K562 (cell line): ENCODE data around the gene ADK. TPM values are rescaled to one million over a fixed set of nuclear protein-coding genes. Genes with fewer than 3 reads are reported as not detected.

Experiments
- ATAC-seq: fragments of 200-7000 bp; cut with Tn5 transposase; 3 replicates; pipeline ENCODE4 v1.9.1; 2020; ENCODE audit warnings: moderate library complexity
- Bru-seq: library from RNA; stranded (reverse); fragments of 400-500 nt; gene quantifications from one replicate; lab custom pipeline; 2021; lab: Mats Ljungman, UMichigan
- BruChase-seq, 2 experiments: library from RNA; stranded (reverse); fragments of 400-500 nt; gene quantifications; one replicate each; lab custom pipeline; 2021; lab: Mats Ljungman, UMichigan
- BruUV-seq: library from RNA; stranded (reverse); fragments of 400-500 nt; replicated peaks from 2 replicates; lab custom pipeline; 2021; lab: Mats Ljungman, UMichigan
- CTCF ChIA-PET: fragments of 300-600 bp; formaldehyde crosslinking; extraction: SDS; loops from one replicate; lab custom pipeline; 2021; ENCODE audit warnings: low intra/inter-chr PET ratio; lab: Yijun Ruan, JAX
- POLR2A ChIA-PET: fragments of 300-600, 350-650 bp; sonication (Branson Sonifier 250); formaldehyde crosslinking; extraction: SDS; loops from one replicate; lab custom pipeline; 2021; ENCODE audit warnings: antibody characterized with exemption, inconsistent platforms; lab: Yijun Ruan, JAX
- DNase-seq, 4 experiments: peaks; one replicate each; pipeline versions ENCODE4 v3.0.0 to v3.0.0-alpha.2; 2011 to 2018; ENCODE audit warnings: low spot score in 3 of 4, mixed read lengths in 3 of 4; ENCODE audit errors: extremely low read depth in 1 of 4
- FAIRE-seq: peaks from 2 replicates; lab custom pipeline; 2011; peaks lifted over from hg19 to GRCh38; lab: Jason Lieb, UNC
- H2AFZ ChIP-seq: 2 replicates; pipeline ENCODE4 v1.6.0; 2011; ENCODE audit warnings: low read depth, low read length, control low read depth, inconsistent platforms
- H3K27ac ChIP-seq: fragments of 200-600 bp; 3 replicates; pipeline ENCODE4 v1.8.0; 2011; ENCODE audit warnings: low read depth, mild to moderate bottlenecking, control low read depth, inconsistent platforms, low read length, moderate library complexity, mixed read lengths; ENCODE audit errors: extremely low read depth
- H3K27me3 ChIP-seq, 2 experiments: fragments of 300-600 bp in 1 of 2; 2 replicates in 1 of 2; 3 replicates in 1 of 2; pipeline versions ENCODE4 v1.6.0 to v1.8.0; 2011; ENCODE audit warnings: inconsistent platforms in 2 of 2, low read length in 2 of 2, mild to moderate bottlenecking in 1 of 2, mixed read lengths in 1 of 2, moderate library complexity in 1 of 2; ENCODE audit not compliant: control insufficient read depth in 2 of 2, insufficient read depth in 2 of 2
- H3K36me3 ChIP-seq: fragments of 300-600 bp; 3 replicates; pipeline ENCODE4 v1.8.0; 2011; ENCODE audit warnings: mild to moderate bottlenecking, low read length, inconsistent platforms; ENCODE audit not compliant: control insufficient read depth, insufficient read depth
- H3K4me1 ChIP-seq, 2 experiments: fragments of 200-600 bp in 1 of 2; replicated peaks in 1 of 2; 2 replicates in 1 of 2; 3 replicates in 1 of 2; pipeline versions ENCODE4 v1.5.1 to v1.8.0; 2011; ENCODE audit warnings: inconsistent platforms in 2 of 2, low read length in 2 of 2, mild to moderate bottlenecking in 1 of 2, mixed read lengths in 1 of 2, moderate library complexity in 1 of 2; ENCODE audit not compliant: control insufficient read depth in 2 of 2, insufficient read depth in 2 of 2
- H3K4me2 ChIP-seq: 2 replicates; pipeline ENCODE4 v1.6.1; 2011; ENCODE audit warnings: low read length, control low read depth, inconsistent platforms, mixed read lengths; ENCODE audit not compliant: insufficient read depth
- H3K4me3 ChIP-seq: fragments of 200-600 bp; sonication (generic), shearing (Covaris generic); 2 replicates; pipeline ENCODE4 v1.5.1; 2016; ENCODE audit warnings: control low read depth, inconsistent platforms
- H3K79me2 ChIP-seq: fragments of 200-600 bp; 3 replicates; pipeline ENCODE4 v1.8.0; 2011; ENCODE audit warnings: low read length, inconsistent platforms; ENCODE audit not compliant: control insufficient read depth, insufficient read depth
- H3K9ac ChIP-seq, 2 experiments: 2 replicates each; pipeline versions ENCODE4 v1.6.0 to v1.6.1; 2011; ENCODE audit warnings: low read depth in 2 of 2, low read length in 2 of 2, control low read depth in 1 of 2, inconsistent platforms in 1 of 2, mild to moderate bottlenecking in 1 of 2, mixed read lengths in 1 of 2; ENCODE audit not compliant: insufficient read depth in 1 of 2
- H3K9me1 ChIP-seq: one replicate; pipeline ENCODE4 v1.6.0; 2011; ENCODE audit warnings: inconsistent platforms, mild to moderate bottlenecking, low read length, moderate library complexity; ENCODE audit not compliant: control insufficient read depth, insufficient read depth
- H3K9me3 ChIP-seq: replicated peaks from 2 replicates; pipeline ENCODE4 v1.5.1; 2011; ENCODE audit warnings: low read depth, low read length, inconsistent platforms; ENCODE audit not compliant: control insufficient read depth, insufficient read depth
- H4K20me1 ChIP-seq: replicated peaks from 2 replicates; pipeline ENCODE4 v1.6.1; 2011; ENCODE audit warnings: low read length, inconsistent platforms, mixed read lengths; ENCODE audit not compliant: control insufficient read depth, insufficient read depth
- ARHGAP35 ChIP-seq: fragments of 450-650 bp; IDR thresholded peaks from 2 replicates; pipeline ENCODE4 v1.6.1; 2018; ENCODE audit not compliant: partially characterized antibody
- BCL6 ChIP-seq: fragments of 250-450 bp; sonication (Bioruptor Pico); IDR thresholded peaks from 2 replicates; pipeline ENCODE4 v1.4.0; 2020
- CBX5 ChIP-seq: IDR thresholded peaks from 2 replicates; pipeline ENCODE4 v1.6.1; 2014; ENCODE audit warnings: low read depth, borderline replicate concordance
- HDAC8 ChIP-seq: fragments of 450-650 bp; IDR thresholded peaks from 2 replicates; pipeline ENCODE4 v1.6.1; 2016; ENCODE audit warnings: mild to moderate bottlenecking, missing genetic modification characterization, moderate library complexity, missing compliant biosample characterization
- MAZ ChIP-seq, 2 experiments: fragments of 450-650 bp in 1 of 2; sonication (generic) in 1 of 2; formaldehyde crosslinking; IDR thresholded peaks in 1 of 2; conservative IDR thresholded peaks in 1 of 2; 2 replicates each; pipeline versions ENCODE4 v1.4.0 to v1.5.0; 2020; ENCODE audit warnings: mild to moderate bottlenecking in 1 of 2, missing genetic modification reagents in 1 of 2
- MEF2D ChIP-seq: conservative IDR thresholded peaks from 2 replicates; pipeline ENCODE4 v1.6.1; 2016; ENCODE audit warnings: low read depth, missing genetic modification characterization, missing compliant biosample characterization
- NCOA2 ChIP-seq, 2 experiments: fragments of 450-650 bp; IDR thresholded peaks; 2 replicates each; pipeline ENCODE4 v1.6.1; 2018; ENCODE audit warnings: mild to moderate bottlenecking in 2 of 2, moderate library complexity in 1 of 2; ENCODE audit not compliant: partially characterized antibody in 2 of 2
- OTX1 ChIP-seq: fragments of 450-650 bp; formaldehyde crosslinking; IDR thresholded peaks from 2 replicates; pipeline ENCODE4 v1.4.0; 2022; ENCODE audit warnings: mild to moderate bottlenecking
- TAF9B ChIP-seq: fragments of 450-650 bp; IDR thresholded peaks from 2 replicates; pipeline ENCODE4 v1.6.1; 2018; ENCODE audit warnings: mild to moderate bottlenecking; ENCODE audit not compliant: partially characterized antibody
- TARDBP ChIP-seq: fragments of 450-650 bp; IDR thresholded peaks from 2 replicates; pipeline ENCODE4 v1.6.1; 2016
- ZFP30 ChIP-seq: fragments of 250-450 bp; sonication (Bioruptor Pico); IDR thresholded peaks from 2 replicates; pipeline ENCODE4 v1.8.0; 2022; ENCODE audit warnings: moderate library complexity, mild to moderate bottlenecking, inconsistent platforms, borderline replicate concordance
- ZNF444 ChIP-seq: fragments of 250-450 bp; sonication (Bioruptor Pico); IDR thresholded peaks from 2 replicates; pipeline ENCODE4 v1.4.0; 2020; ENCODE audit warnings: mild to moderate bottlenecking, moderate library complexity
- WGBS: fragments of 100-300 bp; shearing (Covaris generic); methylation state at CpG from one replicate; pipeline ENCODE4 v1.1.6; 2016; ENCODE audit warnings: low coverage, mixed read lengths; ENCODE audit not compliant: insufficient coverage; ENCODE audit errors: missing lambda C conversion rate; 5-methylcytosine and 5-hydroxymethylcytosine counted together
- in situ Hi-C: fragments of 300-500 bp; cut with MboI; formaldehyde crosslinking; loops from 4 replicates; pipeline ENCODE4 v1.15.0; 2018; ENCODE audit warnings: inconsistent platforms, mixed read lengths
- intact Hi-C: fragments of 100-400 bp; cut with micrococcal nuclease; formaldehyde crosslinking; loops from 2 replicates; pipeline ENCODE4 v1.14.2; 2022
- long read RNA-seq, 3 experiments: library from polyadenylated mRNA in 2 of 3; library from RNA in 1 of 3; unstranded in 2 of 3; stranded (forward) in 1 of 3; transcript quantifications; one replicate each; pipeline ENCODE4 v2.0.0, GENCODE V29; 2019 to 2022
- polyA minus RNA-seq, 3 experiments: library from RNA; depleted of rRNA, polyadenylated mRNA; stranded (reverse); fragments of >200 nt; gene quantifications; 2 replicates each; pipeline ENCODE4 v1.2.3, GENCODE V29; 2011
- polyA plus RNA-seq, 8 experiments: library from polyadenylated mRNA; depleted of rRNA in 4 of 8; stranded (reverse) in 5 of 8; unstranded in 3 of 8; fragments of >200 nt; fragmentation: Nextera tagmentation in 2 of 8; fragmentation: Illumina TruSeq in 1 of 8; extraction: Ambion mirVana in 2 of 8; extraction: Trizol in 1 of 8; gene quantifications; 2 replicates each; pipeline versions ENCODE4 v1.2.1 to v1.2.3, GENCODE V29; 2011 to 2014; ENCODE audit warnings: inconsistent platforms in 1 of 8, missing spikeins in 1 of 8
- total RNA-seq, 7 experiments: library from RNA; depleted of rRNA in 6 of 7; stranded (reverse); fragments of >200 nt in 6 of 7; fragmentation: Illumina TruSeq in 2 of 7; extraction: Trizol in 2 of 7; gene quantifications; 2 replicates each; pipeline versions ENCODE4 v1.2.1 to v1.2.3, GENCODE V29; 2011 to 2021; ENCODE audit warnings: low replicate concordance in 1 of 7
- TF ChIP-seq, protein P1 (sequence below): fragments of 250-450 bp; sonication (Bioruptor Pico); IDR thresholded peaks from 2 replicates; pipeline ENCODE4 v1.8.0; 2021; ENCODE audit warnings: mild to moderate bottlenecking, moderate library complexity

The ADK gene
- 43.7 and 86.9 TPM in 2 replicates for total RNA-seq (2011; cell fraction: chromatin; rRNA removed; ENCODE audit: low replicate concordance)
- total RNA-seq (2011; cell fraction: nucleolus; rRNA removed) = 26.2 and 32.6 TPM in 2 replicates
- total RNA-seq (2011; cell fraction: nucleoplasm; rRNA removed) = 31.7 and 37.8 TPM in 2 replicates
- 50.5 and 54.2 TPM in 2 replicates for total RNA-seq (2014; rRNA removed)
- total RNA-seq (2014; rRNA removed; fragmentation: Illumina TruSeq; extraction: Trizol) = 72.6 and 87.9 TPM in 2 replicates
- 61.1 and 65.4 TPM in 2 replicates for total RNA-seq (2015; rRNA removed; fragmentation: Illumina TruSeq; extraction: Trizol)
- 73.6 and 75.1 TPM in 2 replicates for total RNA-seq (2021)
- 55.4 and 88.5 TPM in 2 replicates for polyA plus RNA-seq (2011; rRNA removed)
- 15.0 and 24.2 TPM in 2 replicates for polyA plus RNA-seq (2011; cell fraction: cytosol; rRNA removed)
- polyA plus RNA-seq (2011; cell fraction: nucleus; rRNA removed) = 10.0 and 16.4 TPM in 2 replicates
- 42.2 and 50.7 TPM in 2 replicates for polyA plus RNA-seq (2012)
- 77.8 and 78.9 TPM in 2 replicates for polyA plus RNA-seq (2014; fragmentation: Illumina TruSeq; extraction: Trizol)
- 10 to 100 TPM; 83.6 to 97.8 TPM for polyA plus RNA-seq (2014; fragmentation: Nextera tagmentation; extraction: Ambion mirVana)
- polyA plus RNA-seq (2014; rRNA removed) = 65.8 and 71.0 TPM in 2 replicates
- polyA minus RNA-seq (2011; rRNA and poly(A)+ RNA removed) = 59.0 and 60.1 TPM in 2 replicates
- 15.1 and 21.9 TPM in 2 replicates for polyA minus RNA-seq (2011; cell fraction: cytosol; rRNA and poly(A)+ RNA removed)
- 25.7 and 34.8 TPM in 2 replicates for polyA minus RNA-seq (2011; cell fraction: nucleus; rRNA and poly(A)+ RNA removed)
- Bru-seq, nascent RNA = percentile 84 among the genes with signal in this experiment
- BruChase-seq, experiment 1, labeled RNA remaining after a 2-hour chase = percentile 83 among the genes with signal in this experiment
- percentile 76 among the genes with signal in this experiment for BruChase-seq, experiment 2, labeled RNA remaining after a 6-hour chase
- long read RNA-seq, experiment 1, transcript ADK-202 (11 exons, 2,083 nt) = major isoform, 183 of 324 reads
- long read RNA-seq, experiment 1, transcript ADK-201 (11 exons, 1,169 nt) = minor isoform, 49 of 324 reads
- long read RNA-seq, experiment 1, partial matches to known transcripts = 32 of 324 reads
- long read RNA-seq, experiment 1, other reads (novel, unspliced or antisense) = 59 of 324 reads
- long read RNA-seq, experiment 2, transcript ADK-202 (11 exons, 2,083 nt) = major isoform, 49 of 109 reads
- long read RNA-seq, experiment 2, transcript ADK-201 (11 exons, 1,169 nt) = minor isoform, 12 of 109 reads
- long read RNA-seq, experiment 2, partial matches to known transcripts = 8 of 109 reads
- long read RNA-seq, experiment 2, other reads (novel, unspliced or antisense) = 40 of 109 reads
- long read RNA-seq, experiment 3, transcript ADK-202 (11 exons, 2,083 nt) = major isoform, 78 of 115 reads
- long read RNA-seq, experiment 3, transcript ADK-201 (11 exons, 1,169 nt) = minor isoform, 17 of 115 reads
- long read RNA-seq, experiment 3, partial matches to known transcripts = 7 of 115 reads
- long read RNA-seq, experiment 3, other reads (novel, unspliced or antisense) = 13 of 115 reads

DNA sequence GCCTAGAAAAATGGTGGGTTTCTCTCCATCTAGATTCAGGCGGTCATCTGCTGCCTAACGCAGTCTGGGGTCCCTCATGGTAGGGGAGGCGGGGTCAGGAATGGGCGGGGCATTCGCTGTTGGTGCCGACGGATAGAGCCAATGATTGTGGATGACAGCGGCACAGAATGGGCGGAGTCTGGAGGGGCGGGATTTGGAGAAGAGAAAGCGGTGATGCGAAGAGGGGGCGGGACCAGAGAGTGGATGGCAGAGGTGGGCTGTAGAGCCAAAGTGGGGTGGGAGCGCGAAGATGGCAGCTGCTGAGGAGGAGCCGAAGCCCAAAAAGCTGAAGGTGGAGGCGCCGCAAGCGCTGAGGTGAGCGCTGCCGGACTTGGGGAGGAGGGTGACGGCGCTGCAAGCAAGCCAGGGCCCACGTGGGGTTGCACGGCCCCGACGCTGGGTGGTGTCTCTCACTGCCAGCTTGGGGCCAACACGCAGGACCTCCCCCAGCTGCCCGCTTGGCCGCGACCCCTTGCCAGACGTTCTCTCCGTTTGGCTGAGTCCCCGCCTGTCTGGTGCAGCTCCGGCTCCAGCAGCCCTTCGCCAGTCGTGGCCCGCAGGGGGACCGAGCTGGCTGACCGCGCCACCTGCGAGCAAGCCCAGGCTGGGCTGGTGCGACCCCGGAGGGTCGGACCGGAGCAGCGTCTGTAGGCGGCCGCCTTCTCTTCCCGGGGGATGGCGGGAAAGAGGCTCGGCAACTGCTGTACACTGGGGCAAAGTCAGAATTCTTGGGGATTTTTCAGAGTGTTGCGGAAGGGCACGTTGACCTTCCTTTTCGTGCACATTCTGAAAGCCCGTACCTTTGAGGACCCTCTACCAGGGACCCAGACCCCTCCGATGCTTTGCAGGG is at the start of gene ADK:
ADK (plus strand) TSS at position 232 of the 889 bp plus-strand sequence; CDS start at position 290, 58 bp downstream.
- Histone ChIP-seq H3K79me2 (peaks cover 91% of the 10 kb centered on the region), H2AFZ (peak within 1 kb of the TSS; percentile 90), H3K27me3 (no peaks in the 10 kb centered on the region), H4K20me1 (no peaks in the 10 kb centered on the region; the same call in 1 of the 2 replicates), H3K4me1 (peaks cover 5 to 22% of the 10 kb centered on the region in 2 experiments; a peak in 4 of 5 replicates), H3K9me1 (no peaks in the 10 kb centered on the region), H3K9me3 (no peaks in the 10 kb centered on the region), H3K4me3 (peak within 1 kb of the TSS; percentile 93), H3K36me3 (peaks cover 18% of the 10 kb centered on the region; the same call in 2 of the 3 replicates), H3K9ac (peak within 1 kb of the TSS; percentile 85 to 96), H3K4me2 (peak within 1 kb of the TSS; percentile 98), H3K27ac (peak within 1 kb of the TSS; percentile 94)
- POLR2A ChIA-PET = interaction anchor here (0.5 to 2.1 kb wide), 17 partner anchors 8 to 269 kb away, joined by 3 to 10 read pairs (median 3); no protein-coding TSS in a partner anchor
- TSS peak; percentile 60 for BruUV-seq
- ATAC-seq (peak; percentile 93), DNase-seq (peak; percentile 99 to 100 (median 100)), FAIRE-seq (peak; percentile 95)
- under 1% methylated on average over 57 of the region's 57 CpGs for WGBS
- CTCF ChIA-PET = interaction anchor here (0.9 to 1.2 kb wide), 3 partner anchors 84 to 93 kb away, joined by 3 to 5 read pairs (median 5); no protein-coding TSS in a partner anchor
- intact Hi-C loops (loop anchor here (2.0 to 5.0 kb wide), 2 partner anchors 26 to 81 kb away; no protein-coding TSS in a partner anchor), in situ Hi-C loops (no loop called here)
- no peak for TF ChIP-seq NCOA2 (IDR thresholded peaks at IDR 0.05; ENCODE audit: partially characterized antibody in 2 of 2)
- TF ChIP-seq ARHGAP35 = no peak
- TF ChIP-seq BCL6 (CRISPR knock-in tag) = no peak
- no peak for TF ChIP-seq MEF2D (tag)
- TF ChIP-seq, protein P1, sequence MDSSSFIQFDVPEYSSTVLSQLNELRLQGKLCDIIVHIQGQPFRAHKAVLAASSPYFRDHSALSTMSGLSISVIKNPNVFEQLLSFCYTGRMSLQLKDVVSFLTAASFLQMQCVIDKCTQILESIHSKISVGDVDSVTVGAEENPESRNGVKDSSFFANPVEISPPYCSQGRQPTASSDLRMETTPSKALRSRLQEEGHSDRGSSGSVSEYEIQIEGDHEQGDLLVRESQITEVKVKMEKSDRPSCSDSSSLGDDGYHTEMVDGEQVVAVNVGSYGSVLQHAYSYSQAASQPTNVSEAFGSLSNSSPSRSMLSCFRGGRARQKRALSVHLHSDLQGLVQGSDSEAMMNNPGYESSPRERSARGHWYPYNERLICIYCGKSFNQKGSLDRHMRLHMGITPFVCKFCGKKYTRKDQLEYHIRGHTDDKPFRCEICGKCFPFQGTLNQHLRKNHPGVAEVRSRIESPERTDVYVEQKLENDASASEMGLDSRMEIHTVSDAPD = no peak
- TF ChIP-seq MAZ (CRISPR knock-in tag; conservative IDR thresholded peaks at IDR 0.05 in 1 of 2, IDR thresholded peaks at IDR 0.05 in 1 of 2) = peak; percentile 47 to 76
- TF ChIP-seq OTX1 (CRISPR knock-in tag) = no peak
- no peak; the same call in 1 of the 2 replicates for TF ChIP-seq HDAC8 (tag)
- TF ChIP-seq TAF9B = no peak
- TF ChIP-seq CBX5 = no peak
- TF ChIP-seq TARDBP = peak; percentile 55; the same call in 1 of the 2 replicates
- no peak for TF ChIP-seq ZFP30 (CRISPR knock-in tag)
- no peak for TF ChIP-seq ZNF444 (CRISPR knock-in tag)
